ES-I3 (cell line): ENCODE measurements around the gene KLK5.

Experiments used
- H3K36me3 ChIP-seq: 2 replicates; pipeline ENCODE4 v1.6.1; 2013; ENCODE audit warnings: mild to moderate bottlenecking, low read length, control low read depth, moderate library complexity; ENCODE audit not compliant: insufficient read depth
- H3K4me1 ChIP-seq: 2 replicates; pipeline ENCODE4 v1.6.1; 2013; ENCODE audit warnings: mild to moderate bottlenecking, control low read depth, low read length; ENCODE audit not compliant: insufficient read depth
- H3K9ac ChIP-seq: 2 replicates; pipeline ENCODE4 v1.6.1; 2013; ENCODE audit warnings: low read depth, mild to moderate bottlenecking, low read length, moderate library complexity
- H3K9me3 ChIP-seq: 2 replicates; pipeline ENCODE4 v1.6.1; 2013; ENCODE audit warnings: mild to moderate bottlenecking, low read length, moderate library complexity; ENCODE audit not compliant: control insufficient read depth, insufficient read depth

KLK5 gene

DNA sequence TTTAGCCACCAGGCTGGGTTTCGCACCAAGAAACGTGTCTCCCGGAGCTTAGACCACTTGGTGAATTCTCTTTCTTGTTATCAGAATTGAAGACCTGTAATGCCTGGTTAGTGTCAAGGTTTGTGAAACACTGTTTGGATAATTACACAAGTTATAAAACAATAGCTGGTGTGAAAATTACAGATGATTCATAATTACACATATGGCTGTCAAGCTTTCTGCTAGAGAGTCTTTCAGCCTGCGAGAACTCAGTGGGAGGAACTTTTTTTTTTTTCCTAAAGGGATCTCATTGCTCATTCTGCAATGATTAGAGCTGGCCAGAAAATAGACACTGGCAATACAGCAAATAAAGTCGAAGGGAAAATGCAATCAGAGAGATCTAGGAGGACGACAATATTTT lies 28.3 kb downstream of the KLK5 start:
- H3K9me3 ChIP-seq = no peaks in the 10 kb centered on the region
- H3K4me1 ChIP-seq = peaks cover 5% of the 10 kb centered on the region; the same call in 1 of the 2 replicates
- H3K9ac ChIP-seq = no peak overlapping the region
- no peaks in the 10 kb centered on the region for H3K36me3 ChIP-seq

DNA sequence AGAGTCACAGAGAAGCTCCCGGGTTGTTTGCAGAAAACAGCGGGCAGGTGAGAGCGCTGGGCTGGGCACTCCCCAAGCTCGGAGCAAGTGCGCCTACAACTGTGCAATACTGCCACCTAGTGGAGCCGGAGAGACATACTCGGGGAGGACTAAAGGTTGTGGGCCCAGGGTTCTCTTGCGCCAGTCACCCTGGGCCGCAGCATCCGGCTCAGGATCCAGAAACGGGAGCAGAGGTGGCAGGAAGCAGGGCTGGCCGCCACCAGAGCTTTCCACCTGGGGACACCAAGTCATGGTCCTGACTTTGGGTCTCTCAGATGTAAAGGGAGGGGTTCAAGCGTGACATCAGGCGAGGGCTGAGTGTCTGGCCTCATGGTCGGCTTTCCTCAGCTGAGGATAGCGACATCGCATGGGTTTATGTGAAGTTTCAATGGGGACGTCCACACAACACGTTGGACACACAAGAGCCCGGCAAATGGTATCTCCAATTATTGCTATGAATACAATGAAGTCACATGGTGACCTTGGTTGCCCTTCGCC lies 30.5 kb downstream of the KLK5 start:
- no peaks in the 10 kb centered on the region for H3K9me3 ChIP-seq
- H3K9ac ChIP-seq = no peak overlapping the region
- peaks cover 5% of the 10 kb centered on the region; the same call in 1 of the 2 replicates for H3K4me1 ChIP-seq
- H3K36me3 ChIP-seq = no peaks in the 10 kb centered on the region

DNA sequence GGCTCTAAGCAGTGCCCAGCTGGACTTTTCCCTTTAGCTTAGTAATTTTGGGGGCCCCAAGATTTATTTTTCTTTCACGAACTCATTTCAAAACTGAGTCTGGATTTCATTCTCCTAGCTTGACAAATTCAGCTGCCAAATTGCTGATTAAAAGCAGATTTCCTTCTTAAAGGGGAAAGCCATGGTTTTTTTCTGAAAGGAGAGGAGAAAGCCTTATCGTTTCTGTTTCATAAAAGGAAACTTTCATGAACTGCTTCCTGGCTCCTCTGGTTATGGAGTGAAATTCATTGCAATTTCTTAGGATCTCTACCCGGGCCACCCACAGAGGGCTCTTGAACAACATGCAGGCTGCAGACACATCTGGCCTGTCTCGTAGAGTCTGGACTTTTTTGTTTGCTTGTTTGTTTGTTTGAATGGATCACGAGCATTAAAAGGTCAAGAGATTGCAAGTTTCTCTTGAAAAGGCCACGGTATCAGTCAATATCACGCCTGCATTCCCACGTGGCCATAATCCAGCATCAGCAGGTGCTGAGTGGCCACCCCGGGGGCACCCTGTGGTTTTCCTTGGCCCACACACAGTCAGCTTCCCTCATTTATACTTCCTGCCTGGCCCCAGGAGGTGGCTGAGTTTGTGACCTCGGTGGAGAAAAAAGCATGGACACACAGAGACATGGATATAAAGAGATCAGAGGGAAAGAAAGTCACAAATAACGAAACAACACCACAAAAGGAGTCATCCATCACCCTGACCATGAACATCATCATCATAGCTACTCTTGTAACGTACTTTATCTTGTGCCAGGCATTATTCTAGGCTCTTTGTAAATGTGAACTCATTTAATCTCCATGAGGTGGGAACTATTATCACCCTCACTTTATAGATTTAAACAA lies 31.2 kb downstream of the KLK5 start:
- H3K9ac ChIP-seq = no peak overlapping the region
- H3K4me1 ChIP-seq = peaks cover 5% of the 10 kb centered on the region; the same call in 1 of the 2 replicates
- no peaks in the 10 kb centered on the region for H3K36me3 ChIP-seq
- H3K9me3 ChIP-seq = no peaks in the 10 kb centered on the region

DNA sequence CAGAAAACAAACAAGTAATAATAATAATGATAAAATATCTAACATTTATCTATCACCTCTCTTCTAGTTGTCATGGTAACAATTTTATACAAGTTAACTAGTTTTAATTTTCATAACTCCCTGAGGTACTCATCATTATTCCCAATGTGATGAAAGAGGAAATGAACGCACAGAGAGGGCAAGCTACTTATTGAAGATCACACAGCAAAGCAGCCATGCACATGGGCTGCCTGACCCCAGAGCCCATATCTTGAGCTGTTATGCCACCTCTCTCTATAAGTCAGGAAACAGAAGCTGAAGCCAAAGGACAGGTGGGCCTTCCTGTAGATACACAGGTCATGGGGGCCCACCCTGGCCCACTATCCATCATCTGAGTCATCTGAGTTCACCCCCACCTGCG lies 36.8 kb downstream of the KLK5 start:
- H3K4me1 ChIP-seq = no peaks in the 10 kb centered on the region
- no peak overlapping the region for H3K9ac ChIP-seq
- no peaks in the 10 kb centered on the region for H3K9me3 ChIP-seq
- no peaks in the 10 kb centered on the region for H3K36me3 ChIP-seq

DNA sequence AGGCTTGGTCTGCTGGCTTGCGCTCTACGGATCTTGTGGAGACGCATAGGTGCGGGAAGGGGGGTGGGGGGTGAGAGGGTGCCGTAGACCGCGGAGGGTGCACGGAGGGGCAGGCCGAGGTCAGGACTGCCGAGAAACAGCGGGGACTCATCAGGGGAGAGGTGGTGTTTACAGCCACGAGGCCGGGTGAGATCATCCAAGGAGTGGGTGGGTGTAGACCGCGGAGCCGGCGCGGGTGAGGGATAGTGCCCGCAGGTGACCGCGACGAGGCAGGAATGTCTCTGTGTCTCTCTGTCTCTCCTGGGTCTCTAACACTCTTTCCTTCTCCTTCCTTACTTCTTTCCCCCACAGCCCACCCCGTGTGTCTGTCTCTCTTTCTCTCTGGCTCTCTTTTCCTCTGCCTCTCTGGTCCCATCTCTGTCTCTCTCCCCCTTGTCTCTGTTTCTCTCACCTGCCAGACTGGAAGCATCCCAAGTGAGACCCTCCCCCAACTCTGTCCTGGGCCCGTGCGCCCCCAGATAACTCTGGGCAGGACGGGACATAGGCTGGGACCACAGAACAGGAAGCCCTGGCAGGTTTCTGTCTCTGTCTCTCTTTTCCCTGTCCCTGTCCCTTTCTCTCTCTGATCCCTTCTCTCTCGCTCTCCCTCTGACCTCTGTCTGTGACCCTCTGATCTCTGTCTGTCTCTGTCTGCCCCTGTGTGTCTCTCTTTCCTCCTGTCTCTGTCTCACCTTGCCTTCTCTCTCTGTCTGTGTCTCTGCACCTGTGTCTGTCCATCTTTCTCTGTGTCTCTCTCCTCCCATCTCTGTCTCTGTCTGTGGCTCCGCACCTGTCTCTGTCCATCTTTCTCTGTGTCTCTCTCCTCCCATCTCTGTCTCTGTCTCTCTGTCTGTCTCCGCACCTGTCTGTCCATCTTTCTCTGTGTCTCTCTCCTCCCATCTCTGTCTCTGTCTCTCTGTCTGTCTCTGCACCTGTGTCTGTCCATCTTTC lies 39.8 kb downstream of the KLK5 start:
- Histone ChIP-seq H3K36me3 (no peaks in the 10 kb centered on the region), H3K9ac (peak overlapping the region; percentile 25; the same call in 1 of the 2 replicates), H3K4me1 (no peaks in the 10 kb centered on the region), H3K9me3 (no peaks in the 10 kb centered on the region)

DNA sequence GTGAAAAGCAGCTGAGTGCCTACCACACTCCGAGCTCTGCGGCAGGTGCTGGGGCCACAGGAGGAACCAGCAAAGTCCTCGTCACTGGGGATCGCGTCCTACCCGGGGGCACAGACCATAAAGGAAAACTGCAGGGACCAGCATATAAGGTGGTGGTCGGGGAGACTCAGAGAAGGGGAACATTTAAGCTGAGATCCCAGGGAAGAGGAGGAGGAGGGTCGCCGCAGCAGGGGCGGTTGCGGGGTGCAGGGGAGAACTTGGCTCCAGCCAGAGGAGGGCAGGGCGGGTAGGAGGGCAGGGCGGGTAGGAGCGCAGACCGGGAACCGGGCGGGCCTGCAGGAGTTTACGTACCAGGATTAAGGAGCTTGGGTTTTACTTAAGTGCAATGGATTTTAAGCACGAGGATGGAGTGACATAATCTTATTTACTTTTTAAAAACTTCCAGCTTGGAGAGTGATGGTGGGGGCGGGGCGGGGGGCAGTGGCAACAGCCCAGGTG lies 40.7 kb downstream of the KLK5 start:
- no peaks in the 10 kb centered on the region for H3K9me3 ChIP-seq

DNA sequence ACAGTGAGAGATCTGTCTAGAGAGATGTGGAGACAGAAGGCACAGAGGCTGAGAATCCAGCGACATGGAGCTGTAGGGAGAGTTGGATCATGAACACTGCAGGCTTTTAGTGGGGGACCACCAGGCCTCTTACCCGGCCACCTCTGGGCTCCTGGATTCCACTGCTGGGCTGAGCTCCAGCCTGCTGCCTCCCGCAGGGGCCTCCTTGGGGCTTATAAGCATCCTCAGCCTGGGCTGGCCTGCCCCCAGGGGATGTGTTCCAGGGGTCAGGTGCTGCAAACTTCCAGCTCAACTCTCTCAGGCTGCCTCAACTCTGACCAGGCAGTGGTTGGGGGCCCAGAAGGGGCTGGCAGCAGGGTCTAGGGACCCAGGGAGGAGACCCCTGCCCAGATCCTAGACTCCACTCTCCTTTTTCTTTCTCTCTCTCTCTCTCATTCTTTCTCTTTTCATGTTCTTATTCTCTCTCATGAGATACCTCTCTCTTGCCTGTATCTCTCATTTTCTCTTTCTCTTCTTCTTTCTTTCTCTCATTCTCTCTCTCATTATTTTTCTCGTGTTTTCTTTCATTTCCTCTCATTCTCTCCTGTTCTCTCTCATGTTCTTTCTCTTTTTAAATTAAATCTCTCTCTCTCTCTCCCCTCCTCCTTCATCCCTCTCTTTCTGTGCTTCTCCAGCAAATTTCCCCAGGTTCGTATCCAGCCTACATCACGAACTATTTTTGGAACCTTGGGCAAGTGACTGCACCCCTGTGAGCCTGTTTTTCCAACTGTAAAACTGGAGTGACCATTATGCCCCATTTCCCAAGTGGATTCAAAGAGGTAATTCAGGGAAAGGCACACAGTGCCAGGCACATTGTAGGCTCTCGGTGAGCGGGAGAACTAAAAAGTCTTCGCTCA lies 41.4 kb downstream of the KLK5 start, which contains the start of gene KLK4:
Gene KLK4, minus strand, starts transcription at position 190 of the 896 bp plus-strand sequence. CDS start 657 bp downstream, outside the sequence.
- Histone ChIP-seq H3K9ac (0 out of 2 replicates have a peak within 1 kb of the TSS, but pooled peaks have one; percentile 41), H3K9me3 (no peaks in the 10 kb centered on the region), H3K4me1 (no peaks in the 10 kb centered on the region), H3K36me3 (no peaks in the 10 kb centered on the region)

More for the DNA sequence above, 40.7 kb downstream of the KLK5 start:
- H3K4me1 ChIP-seq = no peaks in the 10 kb centered on the region
- no peaks in the 10 kb centered on the region for H3K36me3 ChIP-seq
- H3K9ac ChIP-seq = no peak overlapping the region; the same call in 1 of the 2 replicates

DNA sequence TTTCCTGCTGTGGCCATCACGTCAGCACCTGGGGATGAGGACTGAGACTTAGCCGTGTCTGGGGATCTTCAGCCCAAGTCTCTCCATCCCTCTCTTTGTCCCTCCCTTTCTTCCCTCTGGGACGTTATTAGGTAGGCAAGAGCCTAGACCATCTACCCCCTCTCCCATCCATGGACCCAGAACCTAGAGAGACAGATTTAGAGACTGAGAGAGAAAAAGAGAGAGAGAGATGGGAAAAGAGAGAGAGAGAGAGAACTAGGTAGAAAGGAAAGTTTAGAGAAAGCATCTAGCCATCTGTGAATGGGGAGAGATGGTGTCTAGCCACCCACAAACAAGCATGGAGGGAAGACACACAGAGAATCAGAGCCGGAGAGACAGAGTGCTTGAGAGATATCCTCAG lies 42.1 kb downstream of the KLK5 start:
- H3K9ac ChIP-seq = no peak overlapping the region
- no peaks in the 10 kb centered on the region for H3K36me3 ChIP-seq
- H3K4me1 ChIP-seq = no peaks in the 10 kb centered on the region
- no peaks in the 10 kb centered on the region for H3K9me3 ChIP-seq

DNA sequence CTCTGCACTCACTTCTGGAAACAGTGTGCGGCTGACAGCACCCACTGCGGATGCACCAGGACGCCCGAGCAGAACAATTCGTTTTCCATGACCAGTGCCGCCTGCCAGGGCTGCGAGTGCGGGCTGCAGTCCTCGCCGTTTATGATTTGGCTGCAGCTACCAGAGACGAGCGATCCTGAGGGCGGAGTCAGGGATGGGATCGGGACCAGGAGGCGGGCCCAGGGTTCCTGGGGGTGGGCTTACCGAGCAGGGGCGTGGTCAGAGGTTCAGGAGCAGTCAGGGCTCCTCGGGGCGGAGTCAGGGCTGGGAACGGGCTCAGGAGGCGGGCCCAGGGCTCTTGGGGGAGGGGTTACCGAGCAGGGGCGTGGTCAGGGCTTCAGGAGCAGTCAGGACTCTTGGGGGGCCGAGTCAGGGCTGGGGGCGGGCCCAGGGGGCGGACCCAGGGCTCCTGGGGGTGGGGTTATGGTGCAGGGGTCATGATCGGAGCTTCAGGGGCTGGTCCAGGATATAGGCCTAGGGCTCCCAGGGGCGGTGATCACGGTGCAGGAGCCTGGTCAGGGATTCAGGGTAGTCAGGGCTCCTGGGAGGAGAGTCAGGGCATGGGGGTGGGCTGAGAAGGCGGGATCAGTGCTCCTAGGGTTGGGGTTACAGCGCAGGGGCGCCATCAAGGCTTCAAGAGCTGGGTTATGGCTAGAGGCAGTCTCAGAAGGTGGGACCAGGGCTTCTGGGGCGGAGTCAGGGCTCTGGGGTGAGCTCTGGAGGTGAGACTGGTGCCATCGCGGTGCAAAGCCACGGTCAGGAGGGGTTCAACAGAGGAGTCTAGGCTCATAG lies 43.4 kb downstream of the KLK5 start:
- Histone ChIP-seq H3K4me1 (no peaks in the 10 kb centered on the region), H3K9ac (peak overlapping the region; percentile 48; the same call in 1 of the 2 replicates), H3K9me3 (no peaks in the 10 kb centered on the region), H3K36me3 (no peaks in the 10 kb centered on the region)

DNA sequence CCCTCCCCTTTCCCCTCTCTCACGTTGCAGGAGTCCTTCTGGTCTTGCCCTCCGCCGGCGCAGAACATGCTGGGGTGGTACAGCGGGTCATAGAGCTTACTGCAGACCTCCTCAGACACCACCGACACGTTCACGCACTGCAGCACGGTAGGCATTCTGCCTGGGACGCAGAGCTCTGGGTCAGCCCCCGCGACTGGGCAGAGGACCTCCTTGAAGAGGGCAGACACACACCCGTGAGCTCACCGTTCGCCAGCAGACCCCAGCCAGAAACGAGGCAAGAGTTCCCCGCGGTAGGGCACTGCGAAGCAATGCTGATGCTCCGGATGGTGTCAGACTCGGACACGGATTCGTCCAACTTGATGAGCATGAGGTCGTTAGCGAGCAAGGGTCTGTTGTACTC lies 44.5 kb downstream of the KLK5 start:
- Histone ChIP-seq H3K4me1 (no peaks in the 10 kb centered on the region), H3K9ac (no peak overlapping the region; the same call in 1 of the 2 replicates), H3K36me3 (no peaks in the 10 kb centered on the region), H3K9me3 (no peaks in the 10 kb centered on the region)

DNA sequence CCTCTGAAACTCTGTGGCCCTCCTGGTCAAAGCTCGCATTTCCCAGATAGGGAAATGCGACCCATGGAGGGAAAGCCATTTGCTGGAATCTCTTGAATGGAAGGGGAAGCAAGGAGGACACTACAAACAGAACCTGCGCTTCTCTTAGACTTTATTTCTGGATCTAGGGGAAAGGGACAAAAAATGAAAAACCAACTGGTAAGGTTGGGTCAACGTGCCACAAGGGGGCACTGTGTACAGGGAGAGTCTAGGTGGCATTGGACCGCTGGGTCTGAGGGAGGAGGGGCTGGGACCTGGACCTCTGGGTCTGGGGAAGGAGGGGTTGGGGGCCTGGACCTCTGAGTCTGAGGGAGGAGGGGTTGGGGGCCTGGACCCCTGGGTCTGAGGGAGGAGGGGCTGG lies 46.6 kb downstream of the KLK5 start:
- H3K4me1 ChIP-seq = no peaks in the 10 kb centered on the region
- no peaks in the 10 kb centered on the region for H3K36me3 ChIP-seq
- H3K9me3 ChIP-seq = no peaks in the 10 kb centered on the region

DNA sequence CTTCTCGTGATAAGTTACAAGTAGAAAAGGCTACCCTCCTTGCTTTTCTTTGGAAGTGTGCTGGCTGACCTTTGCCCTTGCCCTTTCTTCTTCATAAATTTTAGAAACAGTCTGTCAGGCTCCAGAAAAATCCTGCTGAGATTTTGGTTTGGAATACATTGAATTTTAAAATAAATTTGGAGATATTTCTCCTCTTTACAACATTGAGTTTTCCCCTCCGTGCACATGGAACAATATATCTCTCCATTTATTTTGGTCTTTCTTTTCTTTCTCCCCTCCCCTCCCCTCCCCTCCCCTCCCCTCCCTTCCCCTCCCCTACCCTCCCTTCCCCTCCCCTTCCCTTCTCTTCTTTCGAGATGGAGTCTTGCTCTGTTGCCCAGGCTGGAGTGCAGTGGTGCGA lies 50.2 kb downstream of the KLK5 start:
- no peaks in the 10 kb centered on the region for H3K9me3 ChIP-seq
- no peaks in the 10 kb centered on the region for H3K4me1 ChIP-seq
- no peak overlapping the region for H3K9ac ChIP-seq
- no peaks in the 10 kb centered on the region for H3K36me3 ChIP-seq

More for the DNA sequence above, 46.6 kb downstream of the KLK5 start:
- no peak overlapping the region for H3K9ac ChIP-seq
